Naive B cell (primary cell): ENCODE results near the gene NEK7. TPM values are rescaled to one million over a fixed set of nuclear protein-coding genes. Genes with fewer than 3 reads are reported as not detected.

ENCODE experiments used
- ATAC-seq, 2 donors: fragments of 150-1000 bp; cut with Tn5 transposase; 2 replicates each; pipeline ENCODE4 v1.10.0; 2021; ENCODE audit warnings: low read depth in 2 of 2, mild to moderate bottlenecking in 2 of 2, moderate library complexity in 2 of 2
- DNase-seq: peaks from one replicate; pipeline ENCODE4 v3.0.0; 2022
- H3K27ac Mint-ChIP-seq, 6 donors: one replicate each; pipeline ENCODE4 v1.8.0; 2020 to 2022; ENCODE audit warnings: mild to moderate bottlenecking in 6 of 6, mixed read lengths in 6 of 6, moderate library complexity in 5 of 6, inconsistent platforms in 2 of 6
- H3K27me3 Mint-ChIP-seq, 3 donors: one replicate each; pipeline ENCODE4 v1.8.0; 2021 to 2022; ENCODE audit warnings: mixed read lengths in 3 of 3, mild to moderate bottlenecking in 1 of 3
- H3K36me3 Mint-ChIP-seq, 2 donors: one replicate each; pipeline ENCODE4 v1.8.0; 2020 to 2022; ENCODE audit warnings: mixed read lengths in 2 of 2, inconsistent platforms in 1 of 2, mild to moderate bottlenecking in 1 of 2
- H3K4me1 Mint-ChIP-seq, 3 donors: one replicate each; pipeline ENCODE4 v1.8.0; 2020 to 2022; ENCODE audit warnings: mixed read lengths in 3 of 3, inconsistent platforms in 1 of 3, mild to moderate bottlenecking in 1 of 3, moderate library complexity in 1 of 3
- H3K4me3 Mint-ChIP-seq, 8 donors: one replicate each; pipeline ENCODE4 v1.8.0; 2020 to 2022; ENCODE audit warnings: mild to moderate bottlenecking in 8 of 8, mixed read lengths in 8 of 8, moderate library complexity in 8 of 8, inconsistent platforms in 2 of 8
- H3K9me3 Mint-ChIP-seq, 7 donors: one replicate each; pipeline ENCODE4 v1.8.0; 2020 to 2022; ENCODE audit warnings: mixed read lengths in 7 of 7, mild to moderate bottlenecking in 5 of 7, inconsistent platforms in 2 of 7, moderate library complexity in 1 of 7
- polyA plus RNA-seq, 6 donors: library from polyadenylated mRNA; unstranded; fragments of 300-500 nt; fragmentation: Illumina TruSeq; gene quantifications; one replicate each; pipeline ENCODE4 v1.2.3, GENCODE V29; 2021; ENCODE audit warnings: low read depth in 6 of 6

NEK7 gene
- polyA plus RNA-seq, 6 donors from 2014 or later: 26.4 to 41.2 (median 34.2) TPM

DNA sequence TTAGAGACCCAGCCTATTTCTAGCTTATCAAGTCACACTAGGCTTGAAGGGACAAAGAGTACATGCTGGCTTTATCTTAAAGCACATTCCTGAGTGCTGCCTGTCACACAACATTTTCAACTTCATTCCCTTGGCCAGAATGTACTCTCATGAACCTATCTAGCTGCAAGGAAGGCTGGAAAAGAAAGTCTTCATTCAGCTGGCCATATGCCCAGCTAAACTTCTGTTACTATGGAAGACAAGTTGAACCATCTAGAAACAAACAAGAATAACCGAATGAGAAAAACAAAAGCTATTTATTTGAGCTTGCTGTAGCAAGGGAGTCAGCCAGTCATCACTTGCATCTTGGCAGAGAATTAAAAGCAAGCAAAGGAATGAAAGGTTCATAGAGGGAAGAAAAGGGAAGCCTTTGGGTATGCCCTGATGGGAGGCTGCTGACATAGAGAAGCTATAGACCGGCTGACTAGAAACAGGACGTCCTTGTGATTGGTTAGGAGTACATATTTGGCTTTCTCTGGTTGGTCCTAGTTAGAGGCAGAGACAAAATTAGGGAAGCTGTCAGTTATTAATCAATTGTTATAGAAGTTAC is 108.4 kb downstream of the NEK7 start:
- DNase-seq (no peak), ATAC-seq (no peak)
- Mint-ChIP-seq H3K9me3 (no peaks in the 10 kb centered on the region), H3K4me1 (peaks cover 0 to 5% (median 4%) of the 10 kb centered on the region in 3 donors), H3K27ac (peak overlapping the region in 1 of 6 donors; percentile 48), H3K36me3 (peaks cover 0 to 9% of the 10 kb centered on the region in 2 donors), H3K4me3 (no peak overlapping the region), H3K27me3 (no peaks in the 10 kb centered on the region)

DNA sequence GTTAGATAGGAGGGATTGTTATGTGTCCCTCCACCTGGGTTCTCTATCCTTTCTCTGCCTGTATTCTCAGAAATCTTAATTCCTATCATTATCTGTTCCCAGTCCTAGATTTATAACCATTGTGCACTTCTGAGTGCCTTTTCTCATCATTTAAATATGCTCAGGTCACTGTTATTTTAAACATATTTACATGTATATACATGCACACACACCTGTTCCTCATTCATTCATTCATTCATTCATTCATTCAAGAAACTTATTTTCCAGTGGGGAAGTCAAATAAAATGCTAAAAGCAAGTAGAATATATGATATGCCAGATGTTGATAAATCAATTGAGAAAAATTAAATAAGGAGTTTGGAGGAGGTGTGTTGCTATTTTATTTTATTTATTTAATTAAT is 110.3 kb downstream of the NEK7 start:
- no peak overlapping the region for H3K4me3 Mint-ChIP-seq
- H3K4me1 Mint-ChIP-seq: no peaks in the 10 kb centered on the region
- H3K36me3 Mint-ChIP-seq: peaks cover 0 to 10% of the 10 kb centered on the region in 2 donors
- DNase-seq (no peak), ATAC-seq (no peak)
- H3K9me3 Mint-ChIP-seq: no peaks in the 10 kb centered on the region
- H3K27ac Mint-ChIP-seq: no peak overlapping the region
- no peaks in the 10 kb centered on the region for H3K27me3 Mint-ChIP-seq

DNA sequence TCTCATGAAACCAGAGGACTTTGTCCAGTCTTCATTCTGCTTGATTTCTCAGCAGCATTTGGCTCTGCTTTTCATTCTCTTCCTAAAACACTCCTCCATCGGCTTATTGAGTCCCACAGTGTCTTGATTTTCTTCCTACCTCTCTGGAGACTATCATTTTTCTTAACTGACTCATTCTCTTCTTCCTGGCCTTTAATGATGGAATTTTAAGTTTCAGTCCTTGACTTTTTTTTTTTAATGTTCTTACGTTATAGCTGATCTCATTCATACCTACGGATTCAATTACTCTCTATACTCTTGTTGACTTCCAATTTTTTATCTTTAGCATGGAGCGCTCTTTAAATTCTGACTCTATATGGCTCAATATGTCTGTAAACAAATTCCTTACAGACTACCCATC is 111.1 kb downstream of the NEK7 start:
- ATAC-seq: no peak
- no peak overlapping the region for H3K4me3 Mint-ChIP-seq
- H3K4me1 Mint-ChIP-seq: no peaks in the 10 kb centered on the region
- no peak for DNase-seq
- no peaks in the 10 kb centered on the region for H3K9me3 Mint-ChIP-seq
- no peak overlapping the region for H3K27ac Mint-ChIP-seq
- H3K27me3 Mint-ChIP-seq: no peaks in the 10 kb centered on the region
- peaks cover 0 to 10% of the 10 kb centered on the region in 2 donors for H3K36me3 Mint-ChIP-seq

DNA sequence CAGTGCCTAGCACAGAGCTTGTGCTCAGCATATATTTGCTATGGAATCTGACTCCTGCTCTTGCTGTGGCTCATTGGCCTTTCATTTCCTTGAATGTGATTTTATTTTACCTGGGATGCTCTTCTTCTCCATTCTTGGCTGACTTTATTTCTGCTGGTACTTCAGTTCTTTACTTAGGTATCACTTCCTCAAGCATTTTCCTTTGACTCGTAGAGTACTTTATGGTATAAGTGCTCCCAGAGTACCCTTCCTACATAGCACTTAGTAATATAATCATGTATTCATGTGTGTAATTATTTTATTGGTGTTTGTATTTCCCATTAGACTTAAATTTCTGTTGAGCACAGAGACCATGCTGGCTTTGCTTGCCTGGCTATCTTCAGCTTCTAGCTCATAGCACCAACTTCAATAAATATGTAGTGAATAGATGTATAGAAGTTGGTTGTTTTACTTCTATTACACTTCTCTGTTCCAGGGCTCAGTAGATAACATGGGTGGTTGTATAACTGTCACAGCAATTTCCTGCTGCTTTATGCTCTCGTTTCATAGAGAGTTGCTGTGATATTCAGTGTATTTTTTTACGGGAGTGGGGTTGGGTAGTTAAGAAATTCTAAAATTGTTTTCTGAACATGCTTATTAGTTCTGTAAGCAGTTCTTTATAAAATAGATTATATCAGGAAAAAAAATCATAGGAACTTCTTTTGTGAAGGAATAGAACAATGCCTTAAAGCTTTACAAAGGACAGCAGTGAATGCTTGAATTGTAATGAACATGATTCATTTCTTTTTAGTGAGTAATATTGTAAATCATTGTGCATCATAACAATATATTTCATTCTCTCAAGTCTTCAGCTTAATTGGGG is 112.2 kb downstream of the NEK7 start:
- Mint-ChIP-seq H3K9me3 (no peaks in the 10 kb centered on the region), H3K27ac (no peak overlapping the region), H3K36me3 (peaks cover 0 to 16% of the 10 kb centered on the region in 2 donors), H3K4me1 (no peaks in the 10 kb centered on the region), H3K27me3 (no peaks in the 10 kb centered on the region), H3K4me3 (no peak overlapping the region)
- ATAC-seq (peak in 1 of 2 donors; percentile 54), DNase-seq (no peak)

DNA sequence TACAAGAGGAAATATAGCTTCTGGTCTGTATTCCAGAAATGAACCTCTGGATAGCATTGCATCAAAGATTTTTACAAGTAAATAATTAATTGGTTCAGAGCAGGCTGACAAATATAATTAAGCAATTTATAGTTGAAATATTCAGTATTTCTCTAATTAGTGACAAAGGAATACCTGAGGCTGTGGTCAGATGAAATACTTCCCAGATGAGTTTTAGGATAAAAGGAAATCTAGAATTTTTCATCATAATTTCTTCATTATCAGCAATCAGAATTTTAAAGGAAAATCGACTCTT is 112.8 kb downstream of the NEK7 start:
- DNase-seq (no peak), ATAC-seq (no peak)
- Mint-ChIP-seq H3K27me3 (no peaks in the 10 kb centered on the region), H3K9me3 (no peaks in the 10 kb centered on the region), H3K4me1 (no peaks in the 10 kb centered on the region), H3K27ac (no peak overlapping the region), H3K36me3 (peaks cover 0 to 14% of the 10 kb centered on the region in 2 donors), H3K4me3 (no peak overlapping the region)

DNA sequence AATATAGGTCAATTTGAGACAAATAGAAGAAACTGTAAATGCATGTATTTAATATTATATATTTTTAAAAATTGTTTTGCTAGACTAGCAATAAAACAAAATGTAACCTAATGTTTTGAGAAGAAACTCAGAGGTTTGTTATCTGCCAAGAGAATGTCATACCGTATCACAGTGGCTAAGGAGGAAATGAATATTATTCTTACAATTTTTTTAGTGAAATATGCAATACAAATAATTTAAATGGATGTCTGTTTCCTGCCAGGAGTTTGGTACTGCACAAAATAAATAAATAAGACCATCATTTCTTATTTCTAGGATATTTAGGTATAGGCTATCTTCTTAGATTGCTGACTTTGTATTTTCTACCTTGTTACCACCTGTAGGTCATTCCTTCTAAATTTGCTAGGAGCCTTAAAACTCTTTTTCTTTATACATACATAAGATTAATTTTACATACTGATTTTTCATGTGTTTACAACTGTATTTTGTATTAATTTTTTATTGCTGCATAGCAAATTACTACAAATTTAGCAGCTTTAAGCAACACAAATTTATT is 113.6 kb downstream of the NEK7 start:
- ATAC-seq (no peak), DNase-seq (no peak)
- Mint-ChIP-seq H3K9me3 (no peaks in the 10 kb centered on the region), H3K4me1 (no peaks in the 10 kb centered on the region), H3K4me3 (no peak overlapping the region), H3K36me3 (peaks cover 0 to 14% of the 10 kb centered on the region in 2 donors), H3K27ac (no peak overlapping the region), H3K27me3 (no peaks in the 10 kb centered on the region)

DNA sequence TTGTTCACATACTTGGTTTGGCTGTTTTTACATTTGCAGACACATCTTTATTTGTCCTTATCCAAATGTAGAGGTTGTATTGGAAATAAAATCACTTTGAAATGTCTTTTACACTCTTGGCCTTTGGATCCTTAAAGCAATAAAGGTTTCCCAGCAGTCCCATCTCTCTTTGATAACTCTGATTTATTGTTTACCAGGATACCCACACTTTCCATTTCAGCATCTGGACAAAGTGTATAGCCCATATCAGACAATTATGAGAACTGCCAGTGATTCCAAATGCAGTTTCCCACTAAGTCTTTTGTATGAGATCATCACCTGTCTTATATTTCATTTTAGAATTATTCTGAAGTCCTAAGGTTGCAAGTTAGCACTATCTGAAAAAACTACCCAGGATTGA is 114.7 kb downstream of the NEK7 start:
- ATAC-seq: no peak
- Mint-ChIP-seq H3K36me3 (peaks cover 0 to 14% of the 10 kb centered on the region in 2 donors), H3K4me1 (no peaks in the 10 kb centered on the region), H3K4me3 (no peak overlapping the region), H3K9me3 (no peaks in the 10 kb centered on the region), H3K27ac (no peak overlapping the region), H3K27me3 (no peaks in the 10 kb centered on the region)
- DNase-seq: no peak

DNA sequence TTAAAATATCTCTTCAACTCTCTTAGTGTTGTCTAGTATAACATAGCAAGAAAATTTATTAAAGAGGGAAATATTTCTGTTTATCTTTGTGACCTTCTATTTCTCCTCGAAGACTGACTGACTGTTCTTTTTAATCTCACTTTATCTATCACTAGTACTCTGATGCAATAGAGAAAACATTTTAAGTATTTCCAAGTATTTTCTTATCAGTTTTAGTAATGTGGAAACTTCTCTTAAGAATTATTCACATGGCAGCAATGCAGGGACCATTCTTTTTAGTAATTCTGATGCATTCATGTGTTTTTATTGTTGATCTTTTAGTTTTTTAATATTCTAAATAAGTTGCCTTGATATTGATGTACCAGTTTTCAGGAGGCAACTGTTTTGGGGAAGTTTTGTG is 115.7 kb downstream of the NEK7 start:
- Mint-ChIP-seq H3K4me1 (no peaks in the 10 kb centered on the region), H3K9me3 (no peaks in the 10 kb centered on the region), H3K4me3 (no peak overlapping the region), H3K27me3 (no peaks in the 10 kb centered on the region), H3K36me3 (peaks cover 0 to 14% of the 10 kb centered on the region in 2 donors), H3K27ac (peak overlapping the region in 1 of 6 donors; percentile 71)
- DNase-seq (no peak), ATAC-seq (no peak)

DNA sequence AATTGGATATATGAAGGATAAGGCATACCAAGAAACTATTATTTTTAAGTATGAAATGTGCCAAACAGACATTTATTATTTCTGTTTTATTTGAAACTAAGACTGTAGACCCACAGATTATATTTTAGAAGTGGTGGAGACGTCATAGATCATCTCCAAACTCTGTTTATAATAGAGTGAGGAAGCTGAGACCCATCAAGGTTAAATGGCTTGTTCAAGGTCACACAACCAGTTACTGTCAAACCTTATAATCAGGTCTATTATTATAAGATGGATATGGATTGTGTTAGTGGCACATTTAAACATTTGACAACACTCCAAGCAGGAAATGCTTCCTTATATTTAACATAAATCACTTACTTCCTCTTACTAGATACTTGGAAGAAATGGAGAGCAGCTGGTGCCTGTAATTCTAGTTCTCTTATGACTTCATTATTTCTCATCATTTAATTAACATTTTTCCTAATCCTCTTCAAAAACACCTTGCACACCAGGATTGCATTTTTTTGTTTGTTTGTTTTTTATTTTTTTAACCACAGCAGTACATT is 117.0 kb downstream of the NEK7 start:
- ATAC-seq: no peak
- H3K4me3 Mint-ChIP-seq: no peak overlapping the region
- H3K27ac Mint-ChIP-seq: no peak overlapping the region
- no peaks in the 10 kb centered on the region for H3K9me3 Mint-ChIP-seq
- no peaks in the 10 kb centered on the region for H3K4me1 Mint-ChIP-seq
- H3K36me3 Mint-ChIP-seq: peaks cover 0 to 14% of the 10 kb centered on the region in 2 donors
- H3K27me3 Mint-ChIP-seq: no peaks in the 10 kb centered on the region
- DNase-seq: no peak

DNA sequence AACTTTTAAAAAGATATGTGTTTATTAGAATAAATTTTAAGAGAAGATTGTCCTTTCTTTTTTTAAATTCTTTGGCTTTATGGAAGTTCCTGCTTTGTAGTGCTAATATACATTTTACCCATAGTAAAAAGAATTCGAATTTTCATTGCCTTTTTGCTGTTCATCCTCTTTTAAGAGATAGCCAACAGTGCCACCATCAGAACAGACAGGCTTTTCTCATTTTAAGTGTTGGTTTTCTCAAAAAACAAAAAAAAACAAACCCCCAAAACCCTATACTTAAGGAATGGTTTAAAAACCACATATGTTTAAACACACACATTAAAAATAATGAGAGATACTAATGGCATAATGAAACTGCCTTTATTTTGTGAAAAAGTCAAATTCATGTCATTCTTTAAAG is 118.8 kb downstream of the NEK7 start:
- DNase-seq: no peak

DNA sequence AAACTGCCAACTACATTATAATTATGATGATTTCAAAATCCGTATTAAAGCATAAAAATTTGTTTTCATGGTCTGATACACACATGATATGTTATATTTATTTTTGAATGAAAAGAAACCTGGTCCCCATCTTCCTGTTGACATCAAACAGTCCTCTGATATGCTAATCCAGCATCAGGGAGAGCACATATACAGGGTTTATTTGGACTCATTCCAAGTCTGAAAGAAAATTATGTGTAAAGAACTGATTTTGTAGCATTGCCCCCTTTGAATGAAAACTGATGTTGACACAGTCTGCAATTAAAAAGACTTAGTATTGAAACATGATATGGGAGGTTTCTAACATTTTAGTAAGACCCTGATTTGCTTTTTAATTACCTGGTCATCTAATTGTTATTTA is 119.4 kb downstream of the NEK7 start:
- no peak overlapping the region for H3K4me3 Mint-ChIP-seq
- H3K36me3 Mint-ChIP-seq: peaks cover 0 to 9% of the 10 kb centered on the region in 2 donors
- no peak for DNase-seq
- H3K27ac Mint-ChIP-seq: no peak overlapping the region
- H3K4me1 Mint-ChIP-seq: no peaks in the 10 kb centered on the region
- H3K27me3 Mint-ChIP-seq: no peaks in the 10 kb centered on the region
- H3K9me3 Mint-ChIP-seq: no peaks in the 10 kb centered on the region
- ATAC-seq: no peak

More for the DNA sequence above, 118.8 kb downstream of the NEK7 start:
- Mint-ChIP-seq H3K4me1 (no peaks in the 10 kb centered on the region), H3K9me3 (no peaks in the 10 kb centered on the region), H3K4me3 (no peak overlapping the region), H3K36me3 (peaks cover 0 to 14% of the 10 kb centered on the region in 2 donors), H3K27ac (no peak overlapping the region), H3K27me3 (no peaks in the 10 kb centered on the region)
- no peak for ATAC-seq

DNA sequence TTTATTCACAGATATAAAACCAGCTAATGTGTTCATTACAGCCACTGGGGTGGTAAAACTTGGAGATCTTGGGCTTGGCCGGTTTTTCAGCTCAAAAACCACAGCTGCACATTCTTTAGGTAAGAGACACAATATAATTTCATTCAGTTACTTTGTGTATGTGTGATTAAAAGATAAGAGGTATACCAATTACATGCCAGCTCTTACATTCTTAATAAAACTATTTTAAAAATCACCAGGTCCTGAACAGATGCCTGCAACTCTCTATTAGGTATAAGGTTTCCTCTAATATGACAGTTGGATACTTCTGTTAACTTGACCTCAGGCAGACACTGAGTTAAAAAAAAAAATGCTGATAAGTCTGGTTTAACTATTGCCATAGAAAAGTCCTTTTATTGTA is 122.1 kb downstream of the NEK7 start:
- DNase-seq: no peak
- no peak for ATAC-seq
- Mint-ChIP-seq H3K27me3 (no peaks in the 10 kb centered on the region), H3K27ac (no peak overlapping the region), H3K9me3 (no peaks in the 10 kb centered on the region), H3K4me3 (no peak overlapping the region), H3K36me3 (peaks cover 17 to 20% of the 10 kb centered on the region in 2 donors), H3K4me1 (peaks cover 0 to 16% (median 13%) of the 10 kb centered on the region in 3 donors)

DNA sequence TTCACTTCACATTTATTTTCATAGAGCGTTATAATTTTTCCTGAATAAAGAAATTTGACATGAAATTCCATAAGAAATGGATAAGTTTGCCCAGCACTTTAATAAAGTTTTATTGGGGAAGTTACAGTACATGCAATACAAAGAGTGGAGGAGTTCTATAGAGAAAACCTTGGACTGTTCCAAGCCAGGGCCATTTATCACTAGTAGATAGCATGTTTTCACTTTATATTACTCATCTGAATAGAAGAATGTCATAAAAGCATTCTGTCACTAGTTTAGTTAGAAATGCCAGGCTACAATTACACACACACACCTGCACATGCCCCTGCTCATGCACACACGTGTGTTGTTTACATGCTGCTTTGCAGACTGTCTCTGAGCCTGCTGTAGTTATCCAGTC is 123.3 kb downstream of the NEK7 start:
- DNase-seq (no peak), ATAC-seq (no peak)
- no peak overlapping the region for H3K27ac Mint-ChIP-seq
- no peaks in the 10 kb centered on the region for H3K9me3 Mint-ChIP-seq
- no peaks in the 10 kb centered on the region for H3K27me3 Mint-ChIP-seq
- no peak overlapping the region for H3K4me3 Mint-ChIP-seq
- peaks cover 16 to 17% of the 10 kb centered on the region in 2 donors for H3K36me3 Mint-ChIP-seq
- H3K4me1 Mint-ChIP-seq: peaks cover 0 to 16% (median 13%) of the 10 kb centered on the region in 3 donors

DNA sequence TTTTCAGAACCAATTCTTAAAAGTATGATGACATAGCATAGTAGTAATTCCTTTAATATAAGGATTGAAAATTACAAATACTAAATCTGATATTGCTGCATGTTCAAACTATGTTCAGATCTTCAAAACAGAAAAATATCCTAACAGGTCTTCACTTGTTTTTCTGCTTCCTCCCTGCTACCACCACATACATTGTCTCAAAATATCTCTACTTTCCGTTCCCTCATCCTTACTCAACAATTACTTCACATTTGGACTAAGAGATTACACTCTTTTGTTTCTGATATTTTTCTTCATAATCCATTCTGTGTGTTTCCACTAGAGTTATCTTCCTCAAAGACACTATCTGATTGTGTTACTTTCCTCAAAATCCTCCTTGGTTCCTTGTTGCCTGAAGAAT is 125.1 kb downstream of the NEK7 start:
- DNase-seq (no peak), ATAC-seq (no peak)
- Mint-ChIP-seq H3K27me3 (no peaks in the 10 kb centered on the region), H3K9me3 (no peaks in the 10 kb centered on the region), H3K4me3 (no peak overlapping the region), H3K4me1 (peaks cover 0 to 16% (median 13%) of the 10 kb centered on the region in 3 donors), H3K27ac (peak overlapping the region in 2 of 6 donors; percentile 14 to 32), H3K36me3 (peaks cover 16 to 23% of the 10 kb centered on the region in 2 donors)
